IPS-NIHi7 (cell line): ENCODE results near the gene ATG10.

Source experiments
- DNase-seq: peaks from one replicate; pipeline ENCODE4 v3.0.0; 2012; ENCODE audit warnings: mixed read lengths; ENCODE audit errors: extremely low spot score

ATG10 gene

DNA sequence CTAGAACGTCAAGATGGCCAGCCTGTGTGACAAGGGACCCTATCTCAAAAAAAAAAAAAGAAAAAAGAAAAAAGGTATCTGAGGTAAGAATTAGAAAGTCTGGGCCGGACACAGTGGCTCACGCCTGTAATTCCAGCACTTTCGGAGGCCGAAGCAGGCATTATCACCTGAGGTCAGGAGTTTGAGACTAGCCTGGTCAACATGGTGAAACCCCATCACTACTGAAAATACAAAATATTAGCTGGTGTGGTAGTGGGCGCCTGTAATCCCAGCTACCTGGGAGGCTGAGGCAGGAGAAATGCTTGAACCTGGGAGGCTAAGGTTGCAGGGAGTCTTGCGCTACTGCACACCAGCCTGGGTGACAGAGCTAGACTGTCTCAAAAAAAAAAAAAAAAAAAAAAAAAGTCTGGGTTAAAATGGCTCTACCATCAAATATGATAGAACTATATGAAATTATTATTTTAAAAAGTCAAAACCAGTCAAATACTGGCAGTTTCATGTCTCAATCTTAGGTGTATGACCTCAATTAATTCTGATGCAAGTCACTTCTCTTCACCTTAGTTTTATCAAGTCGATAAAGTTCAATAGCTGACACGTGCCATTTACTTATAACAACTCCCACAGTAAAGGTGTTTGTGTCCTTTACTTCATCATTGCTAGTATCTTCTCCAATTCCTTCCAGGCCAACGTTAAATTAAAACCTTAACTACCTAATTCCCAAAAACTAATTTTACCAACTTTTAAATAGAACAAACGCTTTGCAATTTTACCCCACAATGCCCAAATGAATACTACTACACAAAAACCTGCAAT lies 305.2 kb downstream of the ATG10 start:
- DNase-seq = no peak

DNA sequence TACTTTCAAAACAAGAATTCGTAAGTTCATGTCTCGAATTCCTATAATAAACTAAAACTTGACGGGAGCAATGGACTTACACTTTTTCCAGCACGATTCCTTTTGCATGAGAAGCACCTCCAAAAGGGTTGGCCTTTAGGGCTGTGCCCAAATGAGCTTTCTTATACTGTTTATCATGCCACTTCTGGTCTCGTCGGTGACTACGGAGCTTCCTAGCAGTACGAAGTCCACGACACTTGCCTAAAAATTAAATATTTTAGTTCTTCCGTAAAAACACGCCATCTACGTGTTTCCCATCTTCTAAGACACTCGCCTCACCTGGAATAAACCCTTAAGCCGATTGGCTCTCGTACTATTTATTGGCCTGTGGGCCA lies 305.8 kb downstream of the ATG10 start:
- no peak for DNase-seq

DNA sequence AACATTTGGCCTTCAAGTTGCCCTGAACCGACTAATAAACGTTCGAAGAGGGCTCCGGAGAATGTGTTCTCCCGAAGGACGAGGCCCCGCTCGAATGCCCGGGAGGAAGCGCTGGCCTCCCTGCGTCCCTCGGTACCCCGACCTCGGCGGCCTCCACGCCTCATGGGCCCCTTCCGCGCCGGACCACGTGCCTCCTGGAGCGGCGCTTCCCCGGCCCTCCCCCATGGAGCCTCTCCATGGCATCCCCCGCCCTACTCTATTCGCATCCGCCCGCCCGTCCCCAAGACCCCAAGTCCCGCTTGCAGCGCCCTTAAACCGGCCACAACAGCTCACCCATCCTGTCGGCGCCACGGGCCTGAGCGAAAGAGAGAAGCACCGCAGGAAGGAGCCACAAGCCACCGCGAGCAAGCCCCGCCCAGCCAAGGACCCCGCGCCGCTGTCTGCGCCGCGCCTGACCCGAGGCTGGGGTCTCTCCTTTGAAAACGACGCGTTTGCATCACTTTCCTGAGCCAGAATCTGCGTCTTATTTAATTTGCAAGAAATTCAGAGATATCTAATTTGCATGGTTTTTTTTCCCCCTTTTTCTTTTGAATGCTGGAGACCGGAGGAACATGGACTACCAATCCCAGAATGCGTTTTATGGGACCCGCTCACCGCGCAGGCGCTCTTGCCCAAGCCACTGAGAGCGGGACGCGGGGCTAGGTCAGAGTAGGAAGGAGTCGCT lies 306.3 kb downstream of the ATG10 start, which contains the start of gene RPS23:
Gene RPS23, minus strand, starts transcription at position 368 of the 724 bp plus-strand sequence. Its CDS starts 31 bp downstream, at position 337.
- peak; percentile 90 for DNase-seq

DNA sequence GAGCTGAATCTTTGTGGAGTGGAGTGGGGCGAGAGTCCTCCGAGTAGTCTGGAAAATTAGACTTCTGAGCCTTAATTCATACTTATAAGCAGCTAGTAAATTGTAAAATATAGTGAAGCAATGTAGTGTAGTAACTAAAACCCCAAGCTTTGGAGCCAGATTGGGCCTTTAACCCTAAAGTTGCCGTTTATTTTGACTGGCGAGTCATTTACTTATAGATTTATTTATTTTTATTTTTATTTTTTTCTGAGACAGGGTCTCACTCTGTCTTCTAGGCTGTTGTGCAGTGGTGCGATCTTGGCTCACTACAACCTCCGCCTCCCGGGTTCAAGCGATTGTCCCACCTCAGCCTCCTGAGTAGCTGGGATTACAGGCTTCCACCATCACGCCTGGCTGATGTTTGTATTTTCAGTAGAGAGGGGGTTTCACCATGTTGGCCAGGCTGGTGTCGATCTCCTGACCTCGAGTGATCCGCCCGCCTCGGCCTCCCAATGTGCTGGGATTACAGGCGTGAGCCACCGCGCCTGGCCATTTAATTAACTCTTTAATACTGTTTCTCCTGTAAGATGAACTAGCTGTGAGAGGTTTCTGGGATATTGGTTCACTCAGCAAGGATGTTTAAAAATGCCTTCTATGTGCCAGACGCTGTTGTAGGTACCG lies 307.0 kb downstream of the ATG10 start:
- no peak for DNase-seq

DNA sequence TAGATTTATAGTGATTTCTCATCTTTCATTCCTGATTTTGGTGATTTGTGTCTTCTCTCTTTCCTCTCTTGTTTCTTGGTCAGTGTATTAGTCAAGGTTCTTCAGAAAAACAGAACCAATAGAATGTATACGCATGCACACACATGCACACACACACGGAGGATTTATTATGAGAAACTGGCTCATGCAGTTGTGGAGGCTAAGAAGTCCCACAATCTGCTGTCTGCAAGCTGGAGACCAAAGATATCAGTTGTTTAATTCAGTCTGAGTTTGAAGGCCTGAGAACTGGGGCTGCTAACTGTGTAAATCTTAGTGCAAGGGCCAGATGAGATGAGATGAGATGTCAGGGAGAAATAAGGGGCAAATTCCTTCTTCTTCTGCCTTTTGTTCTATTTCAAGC lies 312.1 kb downstream of the ATG10 start:
- no peak for DNase-seq

DNA sequence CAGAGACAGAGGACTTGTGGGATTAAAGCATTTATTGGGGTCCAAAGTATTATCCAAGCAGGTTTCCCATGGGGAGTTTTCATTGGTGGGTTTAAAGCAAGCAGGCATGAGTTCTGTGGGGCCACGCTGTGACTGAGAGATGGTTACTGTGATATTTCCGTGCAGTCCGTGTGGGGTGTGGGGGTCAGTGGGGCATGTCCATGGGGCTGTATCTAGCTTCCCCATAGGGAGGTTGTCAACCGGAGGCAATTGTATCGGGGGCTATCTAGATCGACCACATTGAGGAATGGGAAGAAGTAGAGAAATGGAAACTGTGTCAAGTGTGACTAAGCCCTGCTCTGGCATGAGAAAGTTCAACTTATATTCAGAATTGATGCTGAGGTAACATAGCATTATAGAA lies 313.4 kb downstream of the ATG10 start:
- DNase-seq = no peak

DNA sequence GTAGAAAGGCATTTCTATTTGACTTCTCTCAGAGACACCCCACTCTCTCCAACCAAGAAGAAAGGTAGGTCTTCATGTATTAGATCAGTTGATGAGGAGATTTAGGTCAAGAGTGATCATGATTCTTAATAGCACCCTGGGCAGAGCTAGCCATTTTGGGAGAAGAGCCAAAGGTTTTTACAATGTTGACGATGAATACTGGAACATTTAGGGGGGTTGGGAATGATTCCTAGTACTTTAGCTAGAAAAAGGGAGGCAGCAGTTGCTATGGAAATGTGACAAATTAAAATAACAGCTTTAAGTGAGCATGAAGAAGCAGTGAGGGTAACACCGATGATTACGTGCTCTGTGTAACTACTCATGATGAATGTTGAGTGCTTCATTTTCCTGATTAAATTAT lies 315.8 kb downstream of the ATG10 start:
- no peak for DNase-seq

DNA sequence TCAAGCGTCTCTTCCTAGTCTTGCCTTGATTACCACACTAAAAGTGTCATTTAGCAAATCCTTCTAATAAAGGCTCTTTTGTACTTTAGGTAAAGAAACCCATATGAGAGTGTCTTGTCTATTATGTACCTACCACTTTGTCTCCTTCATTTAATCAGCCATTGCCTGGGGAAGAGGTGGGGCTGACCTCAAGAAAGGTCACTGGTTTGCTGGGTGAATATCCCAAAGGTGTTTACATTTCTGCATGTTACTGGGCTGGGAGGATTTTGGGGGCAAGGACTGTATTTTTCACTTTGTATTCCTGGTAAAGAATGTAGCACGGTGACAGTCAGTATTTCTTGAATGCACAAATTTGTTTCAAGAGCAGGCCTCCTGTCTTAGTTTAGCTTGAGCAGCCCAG lies 318.2 kb downstream of the ATG10 start:
- no peak for DNase-seq

DNA sequence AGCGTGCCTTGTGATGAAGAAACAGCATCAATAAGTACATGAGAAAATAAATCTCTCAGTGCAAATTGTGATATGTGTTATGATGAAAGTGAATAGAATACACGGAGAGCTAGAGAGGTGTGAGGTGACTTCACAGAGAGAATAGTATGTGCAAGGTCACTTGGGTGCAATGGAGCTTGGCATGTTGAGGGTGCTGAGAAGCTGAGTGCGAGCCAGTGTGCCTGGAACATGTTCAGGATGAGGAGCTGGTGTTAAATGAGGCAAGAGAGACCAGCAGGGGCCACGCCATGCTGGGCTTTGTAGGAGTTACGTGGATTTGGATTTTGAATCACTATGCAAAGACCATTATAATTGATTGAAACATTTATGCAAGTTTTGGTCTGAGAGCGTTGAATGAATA lies 319.1 kb downstream of the ATG10 start:
- DNase-seq = no peak

DNA sequence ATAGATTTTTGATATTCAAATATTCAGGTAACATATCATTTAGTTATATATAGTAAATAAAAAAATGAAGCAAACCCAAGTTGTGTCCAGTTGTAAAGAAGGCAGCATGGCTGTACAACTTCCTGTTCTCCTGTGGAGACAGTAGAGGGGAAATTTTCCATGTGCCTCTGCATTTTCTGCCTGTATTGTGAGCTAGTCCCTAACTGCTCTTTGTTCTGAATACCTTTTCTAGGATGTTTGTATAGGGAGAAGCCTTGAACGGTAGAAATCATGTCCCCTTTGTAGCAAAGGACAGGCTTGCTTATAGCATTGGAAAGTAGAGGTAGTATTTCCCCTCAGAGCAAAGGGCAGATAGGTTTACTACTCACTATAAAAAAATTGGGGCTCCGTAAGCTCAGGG lies 319.6 kb downstream of the ATG10 start:
- no peak for DNase-seq

DNA sequence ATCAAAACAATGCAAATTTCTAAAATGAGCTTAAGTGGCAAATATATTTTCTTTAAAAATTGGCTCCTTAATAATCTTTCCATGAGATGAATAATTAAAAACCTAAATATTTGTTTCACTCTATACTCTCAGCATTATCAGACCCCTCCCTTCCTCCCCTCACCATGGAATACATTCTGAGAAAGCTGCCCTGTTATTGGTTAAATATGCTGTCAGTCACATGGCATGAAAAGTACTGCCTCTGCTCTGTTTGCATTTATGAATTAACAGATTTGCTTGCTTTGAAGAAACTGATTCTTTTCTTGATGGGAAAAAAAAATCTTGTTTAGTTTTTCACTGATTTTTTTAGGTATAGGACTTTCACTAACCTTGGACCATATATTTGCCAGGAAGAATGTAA lies 323.3 kb downstream of the ATG10 start:
- DNase-seq = no peak

DNA sequence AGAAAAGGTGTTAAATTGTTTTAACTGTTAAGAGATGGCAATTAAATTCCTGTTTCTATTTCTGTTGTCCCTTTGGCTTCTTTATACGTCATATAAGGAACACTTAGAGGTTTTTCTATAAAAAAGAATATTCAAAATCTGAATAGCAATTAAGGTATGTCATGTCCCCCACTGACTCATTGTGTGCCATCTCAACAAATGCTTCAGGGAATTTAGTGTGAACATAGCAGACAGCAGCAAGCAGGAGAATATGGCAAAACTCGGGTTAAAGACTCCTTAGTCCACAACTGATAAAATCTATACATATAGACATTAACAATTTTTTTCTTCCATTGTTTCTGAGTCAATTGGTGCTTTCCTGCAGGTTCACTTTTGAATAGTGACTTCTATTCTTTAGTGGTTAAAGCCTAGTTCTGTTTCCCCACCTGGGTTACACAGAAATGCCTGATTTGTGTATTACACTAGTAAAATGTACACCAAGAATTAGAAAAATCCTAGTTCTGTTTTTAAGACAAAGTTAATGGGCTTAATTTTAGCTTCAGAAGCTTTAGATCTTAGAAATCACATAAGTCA lies 324.2 kb downstream of the ATG10 start:
- DNase-seq = no peak

DNA sequence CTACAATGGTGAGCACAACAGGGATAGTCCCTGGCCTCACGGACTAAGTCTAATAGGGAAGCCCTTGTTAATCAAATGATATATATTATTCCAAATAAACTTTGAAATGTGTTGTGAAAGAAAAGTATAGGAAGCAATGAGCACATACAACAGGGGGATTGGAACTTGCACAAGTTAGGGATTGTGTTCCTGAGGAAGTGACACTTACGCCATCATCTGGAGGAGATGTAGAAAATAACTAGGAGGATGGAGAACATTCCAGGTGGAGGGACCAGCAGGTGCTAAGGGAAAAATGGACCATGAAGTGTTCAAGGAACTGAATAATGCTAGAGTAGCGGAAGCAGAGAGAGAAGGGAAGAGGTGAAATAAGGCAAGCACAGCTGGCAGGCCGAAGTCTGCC lies 325.1 kb downstream of the ATG10 start:
- DNase-seq = no peak

DNA sequence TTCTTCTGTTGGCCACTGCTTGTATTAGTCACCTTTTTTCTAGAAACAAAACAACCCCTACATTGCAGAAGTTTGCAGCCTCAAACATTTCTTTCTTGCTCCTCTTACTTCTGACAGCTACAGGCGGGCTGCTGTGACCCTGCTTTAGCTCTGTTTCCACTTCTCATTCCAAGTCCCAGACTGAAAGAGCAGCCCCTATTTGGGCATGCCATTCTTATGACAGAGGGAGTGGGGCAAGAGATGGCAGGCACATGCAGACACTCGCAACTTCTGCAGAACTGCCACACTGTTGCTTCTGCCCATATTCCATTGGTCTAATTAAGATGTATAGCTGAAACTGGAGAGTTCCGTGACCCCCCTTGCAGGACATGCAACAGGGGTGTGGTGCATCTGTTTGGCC lies 325.9 kb downstream of the ATG10 start:
- DNase-seq = no peak

DNA sequence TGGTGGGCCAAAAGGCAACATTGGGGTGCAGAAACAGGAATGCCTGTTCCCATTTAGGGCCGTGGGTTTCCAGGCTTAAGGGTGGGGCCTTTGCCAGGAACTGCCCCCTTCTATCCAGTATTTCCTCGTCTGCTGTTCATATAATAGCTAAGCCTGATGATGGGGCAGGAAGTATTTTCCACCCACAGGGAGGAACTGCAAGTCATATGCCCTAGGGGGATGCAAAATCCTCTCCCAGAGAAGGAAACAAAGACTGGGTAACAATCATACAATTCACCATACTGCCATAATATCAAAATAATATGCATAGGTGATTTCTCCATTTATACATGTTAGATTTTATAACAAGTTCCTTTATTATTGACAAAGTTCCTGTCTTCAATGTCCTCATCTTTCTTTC lies 326.8 kb downstream of the ATG10 start:
- DNase-seq = no peak

DNA sequence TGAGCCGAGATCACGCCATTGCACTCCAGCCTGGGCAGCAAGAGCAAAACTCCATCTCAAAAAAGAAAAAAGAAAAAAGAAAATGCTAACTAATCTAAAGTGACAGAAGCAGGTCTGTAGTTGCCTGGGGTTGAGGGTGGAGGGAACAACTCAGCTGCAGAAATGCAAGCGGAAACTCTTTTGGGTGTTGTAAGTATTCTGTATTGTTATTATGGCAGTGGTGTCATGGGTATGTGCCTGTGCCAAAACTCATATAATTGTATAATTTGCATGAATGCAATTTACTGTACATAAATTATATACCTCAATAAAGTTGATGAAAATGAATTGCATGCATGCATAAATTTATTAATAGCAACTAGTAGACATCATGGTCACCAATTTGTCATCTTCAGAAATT lies 329.4 kb downstream of the ATG10 start:
- DNase-seq = no peak
